Islet precursor cell (in vitro differentiated cells): Measurements from ENCODE around the gene PHAF1.

ENCODE experiments used
- DNase-seq: peaks from one replicate; pipeline ENCODE4 v3.0.0-alpha.2; 2018

The PHAF1 gene

GRCh38 chr16:67109407-67110135 lies at the start of gene PHAF1:
Gene PHAF1, plus strand, starts transcription at chr16:67109941. Its CDS starts 235 bp downstream, at chr16:67110176.
- peak; percentile 97 for DNase-seq

DNA sequence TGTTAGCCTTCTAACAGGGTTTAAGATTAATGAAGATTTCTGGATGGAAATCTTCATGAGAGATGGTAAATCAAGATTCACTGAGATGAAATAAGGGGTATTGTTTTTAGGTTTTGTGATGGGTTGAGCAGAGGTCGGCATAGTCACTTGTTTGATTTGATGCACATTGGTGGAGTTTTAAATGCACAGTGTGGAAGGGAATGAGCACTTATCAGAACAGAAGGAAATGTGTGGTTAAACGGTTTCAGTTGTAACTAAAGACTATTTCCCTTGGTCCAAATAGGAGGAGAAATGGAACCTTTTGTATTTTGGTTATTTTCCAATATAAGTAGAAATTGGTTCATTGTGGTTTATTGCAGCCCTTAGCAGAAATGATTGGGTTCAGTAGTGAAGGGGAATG lies 46.7 kb upstream of the PHAF1 start:
- no peak for DNase-seq

- DNase-seq, result no peak
Observed at GRCh38 chr16:67068212-67068753, 41.5 kb upstream of the PHAF1 start.

GRCh38 chr16:67071476-67072048 lies 38.2 kb upstream of the PHAF1 start:
- DNase-seq, result no peak

DNA sequence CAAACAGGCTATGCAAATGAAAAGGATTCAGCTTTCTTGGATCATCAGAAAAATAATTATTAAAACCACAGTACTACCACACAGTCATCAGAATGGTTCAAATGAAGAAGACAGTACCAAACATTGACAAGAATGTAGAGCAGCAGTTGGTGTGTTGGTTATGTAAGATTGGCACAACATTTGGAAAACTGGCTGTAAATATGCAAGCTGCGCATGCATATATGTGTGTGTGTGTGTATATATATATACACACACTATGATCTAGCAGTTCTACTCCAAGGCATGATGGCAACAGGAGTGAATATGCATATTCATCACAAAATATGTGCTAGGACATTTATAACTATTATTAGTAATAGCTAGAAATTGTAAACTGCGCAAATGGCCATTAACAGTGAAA lies 34.4 kb upstream of the PHAF1 start:
- DNase-seq, result no peak

DNA sequence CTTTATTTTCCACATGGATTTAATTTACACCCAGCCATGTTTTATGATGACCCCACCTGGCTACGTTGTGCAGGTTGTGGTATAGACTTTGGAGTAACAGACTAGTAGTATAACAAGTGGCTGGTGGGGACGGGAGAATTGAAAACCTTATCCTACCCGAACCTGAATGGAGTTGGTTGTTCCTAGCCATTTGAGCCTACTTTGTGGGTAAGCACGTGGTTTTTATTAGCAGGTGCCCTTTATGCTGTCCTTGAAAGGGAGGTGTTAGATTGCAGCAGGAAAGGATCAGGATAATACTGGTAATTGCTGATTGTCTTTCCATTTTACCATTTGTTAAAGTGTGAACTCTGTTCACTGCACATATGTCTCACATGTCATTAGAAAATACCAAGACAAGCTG lies 31.9 kb upstream of the PHAF1 start:
- DNase-seq, result no peak

GRCh38 chr16:67082100-67082499 lies 27.6 kb upstream of the PHAF1 start:
- no peak for DNase-seq

DNA sequence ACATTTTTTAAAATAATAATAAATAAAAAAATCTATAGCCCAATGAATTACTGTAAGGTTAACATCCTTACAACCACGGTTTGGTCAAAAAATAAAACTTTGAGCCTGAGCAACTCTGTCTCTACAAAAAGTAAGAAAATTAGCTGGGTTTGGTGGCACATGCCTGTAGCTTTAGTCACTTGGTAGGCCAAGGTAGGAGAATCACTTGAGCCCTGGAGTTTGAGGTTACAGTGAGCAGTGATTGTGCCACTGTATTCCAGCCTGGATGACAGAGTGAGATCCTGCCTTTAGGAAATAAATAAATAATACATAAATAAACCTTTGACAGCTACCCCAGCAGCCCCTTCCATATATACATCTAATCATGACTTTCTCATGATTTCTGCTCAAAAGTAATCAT lies 26.9 kb upstream of the PHAF1 start:
- no peak for DNase-seq

DNA sequence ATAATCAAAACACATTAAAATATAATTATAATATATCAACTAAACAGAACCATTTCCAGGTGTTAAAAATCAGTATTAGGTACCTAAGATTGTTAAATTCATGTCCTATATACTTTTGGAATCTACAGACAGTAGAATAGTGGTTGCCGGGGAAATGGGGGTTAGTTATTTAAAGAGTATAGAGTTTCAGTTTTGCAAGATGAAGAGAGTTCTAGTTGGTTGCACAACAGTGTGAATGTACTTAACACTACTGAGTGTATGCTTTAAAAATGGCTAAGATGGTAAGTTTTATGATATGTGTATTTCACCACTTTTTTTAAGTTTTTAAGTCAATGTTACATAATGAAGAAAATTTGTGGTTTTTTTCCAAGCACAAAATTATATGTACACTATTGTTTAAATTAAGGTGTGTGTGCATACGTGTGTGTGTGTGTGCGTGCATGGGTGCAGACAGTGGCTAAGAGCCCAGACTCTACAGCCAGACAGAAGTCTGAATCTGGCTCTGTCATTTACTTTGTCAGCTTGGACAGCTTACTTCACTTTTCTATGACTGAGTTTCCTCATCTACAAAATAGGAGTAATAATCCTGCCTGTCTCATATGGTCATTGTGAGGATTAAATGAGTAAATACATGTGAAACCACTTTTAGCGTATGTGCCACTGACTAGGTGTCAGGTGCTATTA lies 25.3 kb upstream of the PHAF1 start:
- DNase-seq, result no peak

- no peak for DNase-seq
Observed at GRCh38 chr16:67086822-67087221, 22.9 kb upstream of the PHAF1 start.

DNA sequence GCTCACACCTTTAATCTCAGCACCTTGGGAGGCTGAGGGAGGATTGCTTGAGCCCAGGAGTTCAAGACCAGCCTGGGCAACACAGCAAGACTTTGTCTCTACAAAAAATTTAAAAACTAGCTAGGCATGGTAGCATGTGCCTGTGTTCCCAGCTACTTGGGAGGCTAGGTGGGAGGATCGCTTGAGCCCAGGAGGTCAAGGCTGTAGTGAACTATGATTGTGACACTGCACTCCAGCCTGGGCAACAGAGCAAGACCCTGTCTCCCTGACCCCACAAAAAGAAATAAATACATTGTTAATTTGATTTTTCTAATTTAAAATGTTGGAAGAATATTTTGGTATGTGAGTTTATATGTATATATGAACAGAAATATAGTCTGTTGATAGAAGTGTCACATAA lies 22.4 kb upstream of the PHAF1 start:
- no peak for DNase-seq

DNA sequence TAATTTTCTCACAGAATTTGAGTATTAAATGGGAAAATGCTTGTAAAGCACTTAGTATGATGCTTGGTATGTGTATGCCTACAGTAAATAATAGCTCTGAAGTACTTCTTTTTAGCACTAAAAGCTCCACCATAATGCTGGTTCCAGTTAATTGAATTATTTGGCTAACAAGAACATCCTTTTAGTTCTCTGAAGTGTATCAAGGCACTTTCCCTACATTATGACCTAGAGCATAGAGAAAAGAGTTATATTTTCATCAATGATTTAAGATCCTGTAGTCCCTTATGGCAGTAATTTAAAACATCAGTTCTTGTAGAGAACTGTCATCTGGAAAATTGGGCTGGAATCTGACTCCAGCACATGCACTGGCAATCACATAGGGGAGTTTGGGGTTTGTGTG lies 21.9 kb upstream of the PHAF1 start:
- DNase-seq, result no peak

DNA sequence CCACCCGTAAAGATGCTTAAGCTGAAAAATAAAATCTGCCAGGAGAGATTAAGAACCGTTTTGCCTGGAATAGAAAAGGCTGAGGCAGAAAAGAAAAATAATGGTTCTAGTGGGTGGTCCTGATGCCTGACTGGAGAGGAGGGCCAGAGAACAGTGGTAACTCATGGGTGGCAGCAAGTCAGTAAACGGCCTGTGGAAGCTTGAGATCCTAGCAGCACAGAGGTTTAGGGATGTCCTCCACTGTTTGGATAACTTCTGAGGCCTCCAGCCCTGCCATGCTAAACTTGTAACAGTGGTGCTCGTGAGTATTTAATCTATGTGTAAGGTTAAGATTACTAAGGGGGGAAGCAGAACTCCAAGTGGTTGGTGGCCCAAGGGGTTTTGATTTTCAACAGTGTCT lies 21.2 kb upstream of the PHAF1 start:
- no peak for DNase-seq

- no peak for DNase-seq
Observed at GRCh38 chr16:67089101-67089500, 20.6 kb upstream of the PHAF1 start.

GRCh38 chr16:67091906-67092566 lies 17.7 kb upstream of the PHAF1 start:
- DNase-seq, result no peak

- no peak for DNase-seq
Observed at GRCh38 chr16:67093098-67093726, 16.5 kb upstream of the PHAF1 start.

- no peak for DNase-seq
Observed at GRCh38 chr16:67098599-67098998, 11.1 kb upstream of the PHAF1 start.

GRCh38 chr16:67100569-67101310 lies 9.0 kb upstream of the PHAF1 start:
- DNase-seq, result no peak

DNA sequence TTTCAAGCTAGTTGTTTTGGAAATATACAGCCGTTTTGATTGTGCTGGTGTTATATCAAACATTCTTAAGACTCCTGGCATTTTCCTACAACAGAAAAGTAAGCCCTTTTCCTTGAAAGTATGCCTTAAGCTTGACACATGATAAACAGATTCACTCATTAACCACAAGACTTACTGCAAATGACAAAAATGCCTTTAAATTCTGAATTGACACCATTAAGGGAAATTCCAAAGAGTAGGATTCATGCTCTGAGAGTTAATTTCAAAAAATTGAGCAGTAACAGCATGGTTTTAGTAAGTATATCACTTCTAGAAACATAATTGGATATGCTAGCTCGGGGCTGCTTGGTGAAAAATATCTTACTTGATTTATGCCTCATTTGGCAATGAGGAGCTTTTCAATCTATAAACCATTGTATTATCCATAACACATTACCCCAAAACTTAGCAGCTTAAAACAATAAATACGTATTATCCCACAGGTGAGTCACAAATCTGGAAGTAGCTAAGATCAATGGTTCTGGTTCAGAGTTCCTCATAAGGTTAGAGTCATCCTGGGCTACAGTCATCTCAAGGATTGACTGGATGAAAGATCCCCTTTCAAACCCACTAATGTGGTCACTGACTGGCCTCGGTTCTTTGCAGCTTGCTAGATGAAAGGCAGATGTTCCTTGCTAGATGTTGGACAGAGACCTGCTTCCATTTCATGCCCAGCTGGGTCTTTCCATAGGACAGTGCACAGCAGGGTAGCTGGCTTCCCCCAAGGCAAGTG lies 8.2 kb upstream of the PHAF1 start:
- DNase-seq, result no peak

- DNase-seq, result peak; percentile 71
Observed at GRCh38 chr16:67104061-67104460, 5.7 kb upstream of the PHAF1 start.

GRCh38 chr16:67104845-67105244 lies 4.9 kb upstream of the PHAF1 start:
- no peak for DNase-seq
